Activated naive CD4-positive, alpha-beta T cell treated with anti-CD3 and anti-CD28 coated beads, Interleukin-2, amount 50 U/mL, for 72 hours (primary cell): Measurements from ENCODE around the gene PSMD14. TPM values are rescaled to one million over a fixed set of nuclear protein-coding genes. Genes with fewer than 3 reads are reported as not detected.

Experiments
- ATAC-seq, 2 donors: fragments of 150-1000 bp; cut with Tn5 transposase; 2 replicates each; pipeline ENCODE4 v1.10.0; 2021; ENCODE audit warnings: mild to moderate bottlenecking in 2 of 2, moderate library complexity in 2 of 2
- DNase-seq, 2 donors: peaks; one replicate each; pipeline ENCODE4 v3.0.0; 2021 to 2022; ENCODE audit warnings: low spot score in 2 of 2
- H3K27ac Mint-ChIP-seq, 2 donors: one replicate each; pipeline ENCODE4 v1.8.0; 2022; ENCODE audit warnings: mild to moderate bottlenecking in 2 of 2, mixed read lengths in 2 of 2
- H3K36me3 Mint-ChIP-seq, 2 donors: one replicate each; pipeline ENCODE4 v1.8.0; 2022; ENCODE audit warnings: mixed read lengths in 2 of 2
- H3K9me3 Mint-ChIP-seq, 2 donors: one replicate each; pipeline ENCODE4 v1.8.0; 2022; ENCODE audit warnings: mixed read lengths in 2 of 2
- total RNA-seq, 2 donors: library from RNA; stranded (reverse); gene quantifications; one replicate each; pipeline ENCODE4 v1.2.3, GENCODE V29; 2022

Gene PSMD14
- total RNA-seq, 2 donors from 2014 or later = 75.6 to 83.7 TPM

GRCh38 chr2:161438598-161438997 lies 130.4 kb downstream of the PSMD14 start:
- no peaks in the 10 kb centered on the region for H3K9me3 Mint-ChIP-seq
- peaks cover 0 to 6% of the 10 kb centered on the region in 2 donors for H3K36me3 Mint-ChIP-seq
- DNase-seq (no peak), ATAC-seq (no peak)
- no peak overlapping the region for H3K27ac Mint-ChIP-seq

GRCh38 chr2:161445097-161445496 lies 136.9 kb downstream of the PSMD14 start:
- H3K9me3 Mint-ChIP-seq = no peaks in the 10 kb centered on the region
- no peak for DNase-seq
- ATAC-seq = no peak
- no peaks in the 10 kb centered on the region for H3K36me3 Mint-ChIP-seq
- no peak overlapping the region for H3K27ac Mint-ChIP-seq

GRCh38 chr2:161448431-161448830 lies 140.2 kb downstream of the PSMD14 start:
- Mint-ChIP-seq H3K27ac (no peak overlapping the region), H3K36me3 (no peaks in the 10 kb centered on the region), H3K9me3 (no peaks in the 10 kb centered on the region)
- ATAC-seq (no peak), DNase-seq (no peak)

Other genes starting within 250 kb of the PSMD14 start
- gene TANK, start 148.0 kb upstream of the PSMD14 start, total RNA-seq = 100 to 1,000 TPM in 1 of 2 donors, 10 to 100 TPM in 1; 90.3 to 126 TPM
- under 1 TPM; 0.04 to 0.14 TPM for gene TBR1, start 107.9 kb downstream of the PSMD14 start, total RNA-seq